ENCODE measurements around the gene NFATC1.

DNA sequence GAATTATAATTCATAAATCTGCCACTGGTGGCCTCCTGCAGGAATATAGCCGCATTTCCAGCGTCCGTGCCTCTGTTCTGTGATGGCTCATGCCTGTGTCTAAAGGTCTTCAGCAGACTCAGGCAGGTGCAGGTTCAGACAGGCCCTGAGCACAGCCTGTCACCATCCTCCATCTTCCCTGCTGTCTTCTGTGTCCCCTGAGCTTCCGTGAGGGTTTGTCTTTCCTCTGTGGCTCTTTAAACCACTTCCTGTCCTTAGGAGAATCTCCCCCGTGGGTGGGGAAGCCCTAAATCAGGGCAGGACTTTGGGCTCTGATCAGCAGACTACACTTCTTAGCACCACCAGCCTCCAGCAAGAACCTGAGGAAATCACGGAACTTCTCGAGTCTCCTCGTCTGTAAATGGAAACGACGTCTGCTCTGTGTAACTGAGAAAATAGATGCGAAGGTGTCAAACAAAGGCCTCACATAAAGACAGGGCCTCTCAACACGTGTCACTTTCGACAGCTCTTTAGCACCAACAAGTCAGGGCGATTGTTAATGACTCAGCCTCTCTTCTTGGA is 24.1 kb upstream of the NFATC1 start:
- TF ChIP-seq TOX (CRISPR knock-in tag; IDR thresholded peaks at IDR 0.05; ENCODE audit: borderline replicate concordance) (no peak), RARB (CRISPR knock-in tag; IDR thresholded peaks at IDR 0.05) (no peak), BACH2 (CRISPR knock-in tag; IDR thresholded peaks at IDR 0.05; ENCODE audit: borderline replicate concordance) (no peak), ARNTL (CRISPR knock-in tag; IDR thresholded peaks at IDR 0.05; ENCODE audit: borderline replicate concordance, low read depth) (no peak), SNAI2 (CRISPR knock-in tag; IDR thresholded peaks at IDR 0.05) (no peak), OSR1 (CRISPR knock-in tag; IDR thresholded peaks at IDR 0.05) (no peak), CSDC2 (CRISPR knock-in tag; IDR thresholded peaks at IDR 0.05) (no peak), ISL1 (CRISPR knock-in tag; IDR thresholded peaks at IDR 0.05) (no peak)
- TF ChIP-seq, protein P1, sequence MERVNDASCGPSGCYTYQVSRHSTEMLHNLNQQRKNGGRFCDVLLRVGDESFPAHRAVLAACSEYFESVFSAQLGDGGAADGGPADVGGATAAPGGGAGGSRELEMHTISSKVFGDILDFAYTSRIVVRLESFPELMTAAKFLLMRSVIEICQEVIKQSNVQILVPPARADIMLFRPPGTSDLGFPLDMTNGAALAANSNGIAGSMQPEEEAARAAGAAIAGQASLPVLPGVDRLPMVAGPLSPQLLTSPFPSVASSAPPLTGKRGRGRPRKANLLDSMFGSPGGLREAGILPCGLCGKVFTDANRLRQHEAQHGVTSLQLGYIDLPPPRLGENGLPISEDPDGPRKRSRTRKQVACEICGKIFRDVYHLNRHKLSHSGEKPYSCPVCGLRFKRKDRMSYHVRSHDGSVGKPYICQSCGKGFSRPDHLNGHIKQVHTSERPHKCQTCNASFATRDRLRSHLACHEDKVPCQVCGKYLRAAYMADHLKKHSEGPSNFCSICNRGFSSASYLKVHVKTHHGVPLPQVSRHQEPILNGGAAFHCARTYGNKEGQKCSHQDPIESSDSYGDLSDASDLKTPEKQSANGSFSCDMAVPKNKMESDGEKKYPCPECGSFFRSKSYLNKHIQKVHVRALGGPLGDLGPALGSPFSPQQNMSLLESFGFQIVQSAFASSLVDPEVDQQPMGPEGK (CRISPR knock-in tag; IDR thresholded peaks at IDR 0.05; ENCODE audit: borderline replicate concordance): no peak
- TF ChIP-seq, protein P2, sequence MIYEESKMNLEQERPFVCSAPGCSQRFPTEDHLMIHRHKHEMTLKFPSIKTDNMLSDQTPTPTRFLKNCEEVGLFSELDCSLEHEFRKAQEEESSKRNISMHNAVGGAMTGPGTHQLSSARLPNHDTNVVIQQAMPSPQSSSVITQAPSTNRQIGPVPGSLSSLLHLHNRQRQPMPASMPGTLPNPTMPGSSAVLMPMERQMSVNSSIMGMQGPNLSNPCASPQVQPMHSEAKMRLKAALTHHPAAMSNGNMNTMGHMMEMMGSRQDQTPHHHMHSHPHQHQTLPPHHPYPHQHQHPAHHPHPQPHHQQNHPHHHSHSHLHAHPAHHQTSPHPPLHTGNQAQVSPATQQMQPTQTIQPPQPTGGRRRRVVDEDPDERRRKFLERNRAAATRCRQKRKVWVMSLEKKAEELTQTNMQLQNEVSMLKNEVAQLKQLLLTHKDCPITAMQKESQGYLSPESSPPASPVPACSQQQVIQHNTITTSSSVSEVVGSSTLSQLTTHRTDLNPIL (CRISPR knock-in tag; IDR thresholded peaks at IDR 0.05; ENCODE audit: low read depth): no peak
